ENCODE results near the gene TRAPPC10. TPM values are rescaled to one million over a fixed set of nuclear protein-coding genes. Genes with fewer than 3 reads are reported as not detected.

The TRAPPC10 gene
- total RNA-seq, 6 experiments from 2014 or later = 15.4 to 25.6 (median 18.4) TPM

GRCh38 chr21:43986544-43987451 lies 25.3 kb upstream of the TRAPPC10 start:
- 57% methylated on average over 22 of the region's 22 CpGs for WGBS (ENCODE audit: insufficient coverage, low coverage, low lambda C conversion rate, missing lambda C conversion rate)

GRCh38 chr21:43987509-43987908 lies 24.6 kb upstream of the TRAPPC10 start:
- Histone ChIP-seq H3K9me3 (no peaks in the 10 kb centered on the region), H3K36me3 (peaks cover 0 to 8% (median under 1%) of the 10 kb centered on the region in 4 donors), H3K27me3 (no peaks in the 10 kb centered on the region), H3K4me1 (no peaks in the 10 kb centered on the region), H3K27ac (no peak overlapping the region), H3K4me3 (no peak overlapping the region)
- WGBS (ENCODE audit: insufficient coverage, low coverage, low lambda C conversion rate, missing lambda C conversion rate) = 63% methylated on average over 6 of the region's 6 CpGs
- intact Hi-C loops (cut with DNase I) = loop anchor here in 1 of 2 donors (10.0 kb wide), 1 partner anchor 107 kb away; no protein-coding TSS in a partner anchor
- TF ChIP-seq CTCF (IDR thresholded peaks at IDR 0.05) = no peak
- TF ChIP-seq POLR2A (IDR thresholded peaks at IDR 0.05) = no peak
- DNase-seq (peak in 1 of 3 donors; percentile 13), ATAC-seq (peak in 2 of 4 donors; percentile 17 to 22)

More at GRCh38 chr21:43986544-43987451, 25.3 kb upstream of the TRAPPC10 start:
- Histone ChIP-seq H3K36me3 (peaks cover 0 to 15% (median 4%) of the 10 kb centered on the region in 4 donors), H3K4me1 (no peaks in the 10 kb centered on the region), H3K27me3 (no peaks in the 10 kb centered on the region), H3K4me3 (no peak overlapping the region), H3K9me3 (no peaks in the 10 kb centered on the region), H3K27ac (no peak overlapping the region)
- TF ChIP-seq CTCF (IDR thresholded peaks at IDR 0.05) (no peak), POLR2A (IDR thresholded peaks at IDR 0.05) (no peak)
- intact Hi-C loops (cut with DNase I) = loop anchor here in 1 of 2 donors (10.0 kb wide), 1 partner anchor 108 kb away; no protein-coding TSS in a partner anchor
- DNase-seq (peak in 1 of 3 donors; percentile 27), ATAC-seq (no peak)

GRCh38 chr21:43988016-43988415 lies 24.1 kb upstream of the TRAPPC10 start:
- Histone ChIP-seq H3K9me3 (no peaks in the 10 kb centered on the region), H3K27me3 (no peaks in the 10 kb centered on the region), H3K4me1 (no peaks in the 10 kb centered on the region), H3K36me3 (peaks cover 0 to 3% (median 0%) of the 10 kb centered on the region in 4 donors), H3K4me3 (no peak overlapping the region), H3K27ac (no peak overlapping the region)
- intact Hi-C loops (cut with DNase I) = loop anchor here in 1 of 2 donors (10.0 kb wide), 1 partner anchor 107 kb away; no protein-coding TSS in a partner anchor
- ATAC-seq = no peak
- no peak for DNase-seq
- WGBS (ENCODE audit: insufficient coverage, low coverage, low lambda C conversion rate, missing lambda C conversion rate) = 20% methylated on average over 1 of the region's 9 CpGs
- no peak for TF ChIP-seq POLR2A (IDR thresholded peaks at IDR 0.05)
- no peak for TF ChIP-seq CTCF (IDR thresholded peaks at IDR 0.05)

DNA sequence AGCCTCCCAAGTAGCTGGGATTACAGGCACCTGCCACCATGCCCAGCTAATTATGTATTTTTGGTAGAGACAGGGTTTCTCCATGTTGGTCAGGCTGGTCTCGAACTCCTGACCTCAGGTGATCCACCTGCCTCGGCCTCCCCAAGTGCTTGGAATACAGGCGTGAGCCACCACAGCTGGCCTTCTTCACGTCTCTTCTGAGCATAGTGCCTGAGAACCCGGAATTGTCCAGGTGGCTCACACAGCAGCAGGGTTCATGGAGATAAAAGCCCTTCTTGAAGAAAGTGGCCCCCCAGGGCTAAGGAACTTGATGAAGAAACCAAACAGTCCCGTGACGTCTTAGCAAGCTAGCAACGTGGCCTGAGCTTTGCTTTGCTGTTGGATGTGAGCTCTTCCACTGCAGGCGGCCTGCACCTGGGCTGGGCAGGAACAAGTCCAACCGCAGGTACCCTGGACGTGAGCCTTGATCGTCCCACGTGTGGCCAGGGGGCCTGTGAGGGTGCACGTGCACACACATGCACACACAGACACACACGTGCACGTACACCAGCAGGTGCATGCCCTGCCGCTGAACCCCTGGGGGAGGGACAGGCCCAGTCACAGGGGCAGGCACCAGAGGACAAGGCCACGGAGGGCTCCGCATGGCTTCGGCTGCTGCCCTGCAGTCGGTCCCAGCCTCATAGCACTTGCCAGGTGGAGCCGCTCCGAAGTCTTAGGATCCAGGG lies 23.4 kb upstream of the TRAPPC10 start:
- WGBS (ENCODE audit: insufficient coverage, low coverage, low lambda C conversion rate, missing lambda C conversion rate) = 74% methylated on average over 12 of the region's 23 CpGs
- TF ChIP-seq POLR2A (IDR thresholded peaks at IDR 0.05) = no peak
- no peak for TF ChIP-seq CTCF (IDR thresholded peaks at IDR 0.05)
- Histone ChIP-seq H3K27ac (no peak overlapping the region), H3K4me1 (no peaks in the 10 kb centered on the region), H3K27me3 (no peaks in the 10 kb centered on the region), H3K4me3 (no peak overlapping the region), H3K36me3 (no peaks in the 10 kb centered on the region), H3K9me3 (no peaks in the 10 kb centered on the region)
- DNase-seq (no peak), ATAC-seq (no peak)
- intact Hi-C loops (cut with DNase I) = loop anchor here in 1 of 2 donors (10.0 kb wide), 1 partner anchor 106 kb away; no protein-coding TSS in a partner anchor
